GM23338 (cell line): ENCODE results near the gene EBI3. TPM values are rescaled to one million over a fixed set of nuclear protein-coding genes. Genes with fewer than 3 reads are reported as not detected.
A peak's percentile ranks its signal among the peaks of the same experiment; 100 is the strongest.
"Not testable (repeated sequence)": the region's sequence is repeated elsewhere in the genome, so short reads cannot be mapped to it uniquely, and the experiment has no call there.

Source experiments
- ATAC-seq: fragments of 200-7000 bp; cut with Tn5 transposase; 3 replicates; pipeline ENCODE4 v1.9.1; 2020
- DNase-seq: peaks from one replicate; pipeline ENCODE4 v3.0.0-alpha.2; 2015; ENCODE audit warnings: low spot score
- H2AFZ ChIP-seq: fragments of 200-600 bp; sonication (generic); 2 replicates; pipeline ENCODE4 v1.8.0; 2016; ENCODE audit warnings: antibody characterized with exemption, mild to moderate bottlenecking, moderate library complexity
- H3F3A ChIP-seq: fragments of 200-600 bp; sonication (generic); replicated peaks from 2 replicates; pipeline ENCODE4 v1.8.0; 2017; ENCODE audit warnings: antibody characterized with exemption, mixed run types, low read depth
- H3K27ac ChIP-seq: fragments of 200-600 bp; sonication (generic); 2 replicates; pipeline ENCODE4 v1.6.1; 2016; ENCODE audit warnings: low read depth
- H3K27me3 ChIP-seq: fragments of 200-600 bp; sonication (generic); 2 replicates; pipeline ENCODE4 v1.8.0; 2016; ENCODE audit warnings: mild to moderate bottlenecking, mixed run types, moderate library complexity; ENCODE audit not compliant: insufficient read depth
- H3K36me3 ChIP-seq: fragments of 200-600 bp; sonication (generic); 2 replicates; pipeline ENCODE4 v1.8.0; 2016; ENCODE audit warnings: mild to moderate bottlenecking; ENCODE audit not compliant: insufficient read depth
- H3K4me1 ChIP-seq: fragments of 200-600 bp; sonication (generic); 2 replicates; pipeline ENCODE4 v1.8.0; 2016; ENCODE audit warnings: mild to moderate bottlenecking, moderate library complexity; ENCODE audit not compliant: insufficient read depth
- H3K4me2 ChIP-seq: fragments of 200-600 bp; sonication (generic); 2 replicates; pipeline ENCODE4 v1.7.1; 2017; ENCODE audit warnings: mixed run types
- H3K4me3 ChIP-seq: fragments of 200-600 bp; sonication (generic); 2 replicates; pipeline ENCODE4 v1.6.1; 2016; ENCODE audit warnings: mixed run types
- H3K79me2 ChIP-seq: fragments of 200-600 bp; sonication (generic); replicated peaks from 2 replicates; pipeline ENCODE4 v1.8.0; 2017; ENCODE audit warnings: mild to moderate bottlenecking; ENCODE audit not compliant: insufficient read depth
- H3K9me2 ChIP-seq: fragments of 200-600 bp; sonication (generic); 2 replicates; pipeline ENCODE4 v1.8.0; 2017; ENCODE audit not compliant: insufficient read depth
- H4K20me1 ChIP-seq: fragments of 200-600 bp; sonication (generic); replicated peaks from 2 replicates; pipeline ENCODE4 v1.8.0; 2017; ENCODE audit warnings: mild to moderate bottlenecking; ENCODE audit not compliant: insufficient read depth
- H3K27ac Mint-ChIP-seq: 2 replicates; pipeline ENCODE4 v1.8.0; 2020; ENCODE audit warnings: inconsistent platforms, mild to moderate bottlenecking, moderate library complexity, mixed read lengths
- H3K27me3 Mint-ChIP-seq: 3 replicates; pipeline ENCODE4 v1.8.0; 2022; ENCODE audit warnings: low read depth, mild to moderate bottlenecking, moderate library complexity, mixed read lengths, inconsistent platforms; ENCODE audit not compliant: insufficient read depth, poor library complexity
- H3K36me3 Mint-ChIP-seq: 3 replicates; pipeline ENCODE4 v1.8.0; 2021; ENCODE audit warnings: low read depth, mild to moderate bottlenecking, inconsistent platforms, moderate library complexity, mixed read lengths
- H3K4me1 Mint-ChIP-seq: 3 replicates; pipeline ENCODE4 v1.8.0; 2020; ENCODE audit warnings: mild to moderate bottlenecking, inconsistent platforms, mixed read lengths
- H3K4me3 Mint-ChIP-seq: 3 replicates; pipeline ENCODE4 v1.8.0; 2021; ENCODE audit warnings: moderate library complexity, mild to moderate bottlenecking, inconsistent platforms, mixed read lengths
- H3K9me3 Mint-ChIP-seq: 3 replicates; pipeline ENCODE4 v1.8.0; 2020; ENCODE audit warnings: moderate library complexity, mild to moderate bottlenecking, inconsistent platforms, mixed read lengths
- EZH2 ChIP-seq: fragments of 200-600 bp; sonication (generic); IDR thresholded peaks from one replicate; pipeline ENCODE4 v1.8.0; 2017; ENCODE audit warnings: antibody characterized with exemption, mild to moderate bottlenecking, low read depth; ENCODE audit not compliant: unreplicated experiment
- JUNB ChIP-seq: IDR thresholded peaks from one replicate; pipeline ENCODE4 v1.6.1; 2016; ENCODE audit warnings: antibody characterized with exemption; ENCODE audit not compliant: unreplicated experiment
- NANOG ChIP-seq: IDR thresholded peaks from 2 replicates; pipeline ENCODE4 v1.6.1; 2016; ENCODE audit warnings: antibody characterized with exemption, borderline replicate concordance
- POLR2AphosphoS5 ChIP-seq: IDR thresholded peaks from 2 replicates; pipeline ENCODE4 v1.6.1; 2016; ENCODE audit warnings: antibody characterized with exemption, low read depth
- STAT1 ChIP-seq: IDR thresholded peaks from one replicate; pipeline ENCODE4 v1.6.1; 2016; ENCODE audit warnings: antibody characterized with exemption; ENCODE audit not compliant: unreplicated experiment
- ZNF114 ChIP-seq: fragments of 250-450 bp; sonication (Bioruptor Pico); IDR thresholded peaks from 2 replicates; pipeline ENCODE4 v1.5.0; 2020; ENCODE audit warnings: mild to moderate bottlenecking, moderate library complexity
- ZNF331 ChIP-seq: fragments of 250-450 bp; sonication (Bioruptor Pico); IDR thresholded peaks from 2 replicates; pipeline ENCODE4 v1.5.0; 2020; ENCODE audit warnings: low read depth, mild to moderate bottlenecking, moderate library complexity
- ZNF462 ChIP-seq: fragments of 250-450 bp; sonication (Bioruptor Pico); IDR thresholded peaks from 2 replicates; pipeline ENCODE4 v1.5.0; 2020; ENCODE audit warnings: mild to moderate bottlenecking, moderate library complexity
- polyA plus RNA-seq: library from polyadenylated mRNA; unstranded; fragments of >200 nt; fragmentation: Nextera tagmentation; extraction: Ambion mirVana; gene quantifications from 2 replicates; pipeline ENCODE4 v1.2.1, GENCODE V29; 2016
- total RNA-seq: library from RNA; depleted of rRNA; stranded (reverse); fragments of >200 nt; shearing (Covaris generic); gene quantifications from 2 replicates; pipeline ENCODE4 v1.2.3, GENCODE V29; 2014
- TF ChIP-seq, protein P1 (sequence below), 2 experiments: fragments of 200-600 bp in 1 of 2; sonication (generic) in 1 of 2; conservative IDR thresholded peaks; 2 replicates each; pipeline versions ENCODE4 v1.5.1 to v1.6.1; 2016 to 2017; ENCODE audit warnings: antibody characterized with exemption in 2 of 2, low read depth in 2 of 2, mild to moderate bottlenecking in 2 of 2, moderate library complexity in 1 of 2
- TF ChIP-seq, protein P2 (sequence below): IDR thresholded peaks from one replicate; pipeline ENCODE4 v1.6.1; 2018; ENCODE audit warnings: antibody characterized with exemption; ENCODE audit not compliant: unreplicated experiment
- TF ChIP-seq, protein P3 (sequence below): IDR thresholded peaks from 2 replicates; pipeline ENCODE4 v1.6.1; 2016; ENCODE audit warnings: antibody characterized with exemption

The EBI3 gene
- total and polyA plus RNA-seq, 2 experiments from 2014 or later, result 0.52 to 1.4 TPM

DNA sequence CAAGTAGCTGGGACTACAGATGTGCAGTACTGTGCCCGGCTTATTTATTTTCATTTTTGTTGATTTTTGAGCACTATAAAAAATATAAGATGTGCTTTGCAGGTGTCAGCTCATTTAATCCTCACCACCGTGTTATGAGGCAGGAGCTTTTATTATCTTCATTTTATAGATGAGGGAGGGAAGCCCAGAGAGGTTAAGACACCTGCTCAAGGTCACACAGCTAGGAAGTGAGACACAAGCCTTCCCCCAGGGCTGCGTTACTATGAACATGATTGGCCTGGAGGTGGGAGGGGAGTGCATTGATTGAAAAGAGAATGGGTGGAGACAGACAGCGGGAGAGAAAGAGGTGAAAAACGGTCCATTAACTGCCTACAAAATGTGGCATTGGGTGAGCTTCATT is 39.7 kb upstream of the EBI3 start:
- no peak overlapping the region for H2AFZ ChIP-seq
- H3K9me2 ChIP-seq, result no peaks in the 10 kb centered on the region
- H3K27me3 ChIP-seq, result no peaks in the 10 kb centered on the region
- DNase-seq (peak; percentile 18), ATAC-seq (no peak)
- H3K4me3 ChIP-seq, result no peak overlapping the region
- Mint-ChIP-seq H3K27me3 (peaks cover 7% of the 10 kb centered on the region), H3K4me1 (peaks cover 7% of the 10 kb centered on the region), H3K9me3 (no peaks in the 10 kb centered on the region; the same call in 1 of the 3 replicates), H3K27ac (no peak overlapping the region), H3K36me3 (no peaks in the 10 kb centered on the region), H3K4me3 (no peak overlapping the region)
- TF ChIP-seq STAT1 (no peak), ZNF114 (CRISPR knock-in tag) (no peak), ZNF331 (CRISPR knock-in tag) (no peak), ZNF462 (CRISPR knock-in tag) (no peak), JUNB (no peak), POLR2AphosphoS5 (no peak), EZH2 (no peak), NANOG (no peak)
- TF ChIP-seq, protein P1, sequence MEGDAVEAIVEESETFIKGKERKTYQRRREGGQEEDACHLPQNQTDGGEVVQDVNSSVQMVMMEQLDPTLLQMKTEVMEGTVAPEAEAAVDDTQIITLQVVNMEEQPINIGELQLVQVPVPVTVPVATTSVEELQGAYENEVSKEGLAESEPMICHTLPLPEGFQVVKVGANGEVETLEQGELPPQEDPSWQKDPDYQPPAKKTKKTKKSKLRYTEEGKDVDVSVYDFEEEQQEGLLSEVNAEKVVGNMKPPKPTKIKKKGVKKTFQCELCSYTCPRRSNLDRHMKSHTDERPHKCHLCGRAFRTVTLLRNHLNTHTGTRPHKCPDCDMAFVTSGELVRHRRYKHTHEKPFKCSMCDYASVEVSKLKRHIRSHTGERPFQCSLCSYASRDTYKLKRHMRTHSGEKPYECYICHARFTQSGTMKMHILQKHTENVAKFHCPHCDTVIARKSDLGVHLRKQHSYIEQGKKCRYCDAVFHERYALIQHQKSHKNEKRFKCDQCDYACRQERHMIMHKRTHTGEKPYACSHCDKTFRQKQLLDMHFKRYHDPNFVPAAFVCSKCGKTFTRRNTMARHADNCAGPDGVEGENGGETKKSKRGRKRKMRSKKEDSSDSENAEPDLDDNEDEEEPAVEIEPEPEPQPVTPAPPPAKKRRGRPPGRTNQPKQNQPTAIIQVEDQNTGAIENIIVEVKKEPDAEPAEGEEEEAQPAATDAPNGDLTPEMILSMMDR (conservative IDR thresholded peaks at IDR 0.05; ENCODE audit: low read depth in 2 of 2), result no peak
- TF ChIP-seq, protein P2, sequence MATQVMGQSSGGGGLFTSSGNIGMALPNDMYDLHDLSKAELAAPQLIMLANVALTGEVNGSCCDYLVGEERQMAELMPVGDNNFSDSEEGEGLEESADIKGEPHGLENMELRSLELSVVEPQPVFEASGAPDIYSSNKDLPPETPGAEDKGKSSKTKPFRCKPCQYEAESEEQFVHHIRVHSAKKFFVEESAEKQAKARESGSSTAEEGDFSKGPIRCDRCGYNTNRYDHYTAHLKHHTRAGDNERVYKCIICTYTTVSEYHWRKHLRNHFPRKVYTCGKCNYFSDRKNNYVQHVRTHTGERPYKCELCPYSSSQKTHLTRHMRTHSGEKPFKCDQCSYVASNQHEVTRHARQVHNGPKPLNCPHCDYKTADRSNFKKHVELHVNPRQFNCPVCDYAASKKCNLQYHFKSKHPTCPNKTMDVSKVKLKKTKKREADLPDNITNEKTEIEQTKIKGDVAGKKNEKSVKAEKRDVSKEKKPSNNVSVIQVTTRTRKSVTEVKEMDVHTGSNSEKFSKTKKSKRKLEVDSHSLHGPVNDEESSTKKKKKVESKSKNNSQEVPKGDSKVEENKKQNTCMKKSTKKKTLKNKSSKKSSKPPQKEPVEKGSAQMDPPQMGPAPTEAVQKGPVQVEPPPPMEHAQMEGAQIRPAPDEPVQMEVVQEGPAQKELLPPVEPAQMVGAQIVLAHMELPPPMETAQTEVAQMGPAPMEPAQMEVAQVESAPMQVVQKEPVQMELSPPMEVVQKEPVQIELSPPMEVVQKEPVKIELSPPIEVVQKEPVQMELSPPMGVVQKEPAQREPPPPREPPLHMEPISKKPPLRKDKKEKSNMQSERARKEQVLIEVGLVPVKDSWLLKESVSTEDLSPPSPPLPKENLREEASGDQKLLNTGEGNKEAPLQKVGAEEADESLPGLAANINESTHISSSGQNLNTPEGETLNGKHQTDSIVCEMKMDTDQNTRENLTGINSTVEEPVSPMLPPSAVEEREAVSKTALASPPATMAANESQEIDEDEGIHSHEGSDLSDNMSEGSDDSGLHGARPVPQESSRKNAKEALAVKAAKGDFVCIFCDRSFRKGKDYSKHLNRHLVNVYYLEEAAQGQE, result no peak
- TF ChIP-seq, protein P3, sequence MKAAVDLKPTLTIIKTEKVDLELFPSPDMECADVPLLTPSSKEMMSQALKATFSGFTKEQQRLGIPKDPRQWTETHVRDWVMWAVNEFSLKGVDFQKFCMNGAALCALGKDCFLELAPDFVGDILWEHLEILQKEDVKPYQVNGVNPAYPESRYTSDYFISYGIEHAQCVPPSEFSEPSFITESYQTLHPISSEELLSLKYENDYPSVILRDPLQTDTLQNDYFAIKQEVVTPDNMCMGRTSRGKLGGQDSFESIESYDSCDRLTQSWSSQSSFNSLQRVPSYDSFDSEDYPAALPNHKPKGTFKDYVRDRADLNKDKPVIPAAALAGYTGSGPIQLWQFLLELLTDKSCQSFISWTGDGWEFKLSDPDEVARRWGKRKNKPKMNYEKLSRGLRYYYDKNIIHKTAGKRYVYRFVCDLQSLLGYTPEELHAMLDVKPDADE, result no peak
- no peak overlapping the region for H3K27ac ChIP-seq
- H3K4me2 ChIP-seq, result no peak overlapping the region
- no peaks in the 10 kb centered on the region for H4K20me1 ChIP-seq
- H3K79me2 ChIP-seq, result no peaks in the 10 kb centered on the region
- peaks cover 3% of the 10 kb centered on the region; the same call in 1 of the 2 replicates for H3F3A ChIP-seq
- no peaks in the 10 kb centered on the region for H3K36me3 ChIP-seq
- no peaks in the 10 kb centered on the region for H3K4me1 ChIP-seq

- Mint-ChIP-seq H3K27me3 (peaks cover 13% of the 10 kb centered on the region), H3K4me1 (peaks cover 14% of the 10 kb centered on the region)
- not testable (repeated sequence) for H3K4me1 ChIP-seq, H2AFZ ChIP-seq, ATAC-seq, H3K36me3 Mint-ChIP-seq, H3K36me3 ChIP-seq, H3K27me3 ChIP-seq, H3K9me2 ChIP-seq, H3K4me3 Mint-ChIP-seq, H3K4me2 ChIP-seq, H3K79me2 ChIP-seq, H3K27ac Mint-ChIP-seq, H3K4me3 ChIP-seq, H4K20me1 ChIP-seq, DNase-seq, H3K27ac ChIP-seq, H3K9me3 Mint-ChIP-seq
- peaks cover 10% of the 10 kb centered on the region for H3F3A ChIP-seq
These were observed 36.8 kb upstream of the EBI3 start for GRCh38 chr19:4192537-4192936.
